Ovary (tissue), 3 donors: Measurements from ENCODE around the gene POLR1F.

Experiments used
- CTCF ChIP-seq, 3 donors: fragments of 450-650 bp in 2 of 3; fragments of 200-600 bp in 1 of 3; IDR thresholded peaks; one replicate each; pipeline versions ENCODE4 v1.5.1 to v1.8.0; 2016 to 2022; ENCODE audit warnings: antibody characterized with exemption in 3 of 3, mild to moderate bottlenecking in 1 of 3
- EP300 ChIP-seq: sonication (generic); formaldehyde crosslinking; IDR thresholded peaks from one replicate; pipeline ENCODE4 v1.6.1; 2017; ENCODE audit warnings: antibody characterized with exemption
- POLR2A ChIP-seq: fragments of 450-650 bp; IDR thresholded peaks from one replicate; pipeline ENCODE4 v1.6.1; 2017; ENCODE audit warnings: antibody characterized with exemption, mild to moderate bottlenecking, moderate library complexity
- donor health status: DM: no; HTN: no; CAD: no.

DNA sequence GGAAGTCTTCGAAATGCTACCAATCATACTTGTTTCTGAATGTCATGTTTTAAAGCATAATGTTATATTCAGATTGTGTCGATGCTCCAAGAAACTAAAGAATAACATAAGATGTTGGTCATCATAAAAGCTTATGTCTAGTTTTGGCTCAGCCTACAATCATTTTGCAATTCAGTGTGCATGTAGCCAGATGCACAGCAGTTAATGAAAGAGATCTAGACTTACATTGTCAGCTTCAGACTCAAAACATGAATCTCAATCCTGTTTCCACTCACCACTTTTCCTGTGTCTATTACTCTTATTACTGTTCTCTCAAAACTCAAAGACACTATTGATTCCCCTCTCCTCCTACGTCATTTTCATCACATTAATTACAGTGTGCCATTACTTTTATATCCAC lies 43.2 kb upstream of the POLR1F start:
- TF ChIP-seq CTCF (IDR thresholded peaks at IDR 0.05) (no peak), POLR2A (no peak), EP300 (no peak)
